ENCODE data around the gene NKG7.

GRCh38 chr19:51380379-51380778 lies 7.9 kb upstream of the NKG7 start:
- TF ChIP-seq ZNF136 (CRISPR knock-in tag; IDR thresholded peaks at IDR 0.05; ENCODE audit: low read depth) (no peak), SMAD3 (CRISPR knock-in tag; IDR thresholded peaks at IDR 0.05) (no peak), MTA1 (CRISPR knock-in tag; IDR thresholded peaks at IDR 0.05; ENCODE audit: borderline replicate concordance) (no peak), HDAC2 (CRISPR knock-in tag; IDR thresholded peaks at IDR 0.05) (no peak), REL (CRISPR knock-in tag; conservative IDR thresholded peaks at IDR 0.05) (no peak), KAT8 (CRISPR knock-in tag; IDR thresholded peaks at IDR 0.05) (no peak), CTCF (CRISPR knock-in tag; IDR thresholded peaks at IDR 0.05) (no peak), EZH2 (conservative IDR thresholded peaks at IDR 0.05; ENCODE audit: low read depth, low read length) (no peak), HCFC1 (IDR thresholded peaks at IDR 0.05; ENCODE audit: low read depth, low read length) (no peak)

All from HepG2 (cell line).